Stimulated activated CD4-positive, alpha-beta T cell treated with anti-CD3 and anti-CD28 coated beads, TNF-alpha, amount 100 ng/mL, for 24 hours (primary cell): ENCODE results near the gene EGFLAM.
"Not testable (repeated sequence)": the region's sequence is repeated elsewhere in the genome, so short reads cannot be mapped to it uniquely, and the experiment has no call there.

Experiments
- DNase-seq, 3 experiments: peaks; one replicate each; pipeline ENCODE4 v3.0.0-alpha.2; 2020; ENCODE audit warnings: low read depth in 3 of 3

The EGFLAM gene

DNA sequence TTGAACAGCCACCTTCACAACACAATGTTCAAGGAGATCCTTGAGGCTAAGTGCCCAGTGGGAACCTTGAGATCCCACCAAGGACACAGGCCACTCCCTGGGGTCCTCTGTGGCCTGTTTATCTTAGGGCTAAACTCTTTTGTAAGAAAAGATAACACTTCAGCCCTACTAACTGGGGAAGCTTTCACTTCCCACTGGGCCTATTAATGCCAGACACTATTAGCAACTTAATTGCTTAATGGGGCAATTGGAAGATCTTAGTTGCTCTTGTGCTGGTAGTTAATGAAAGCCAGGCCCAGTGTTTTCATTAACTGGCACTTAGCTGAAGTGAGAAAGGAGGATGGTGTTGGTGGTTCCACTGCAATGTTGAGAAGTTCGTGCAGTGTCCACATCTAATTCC is 117.1 kb downstream of the EGFLAM start:
- no peak for DNase-seq

DNA sequence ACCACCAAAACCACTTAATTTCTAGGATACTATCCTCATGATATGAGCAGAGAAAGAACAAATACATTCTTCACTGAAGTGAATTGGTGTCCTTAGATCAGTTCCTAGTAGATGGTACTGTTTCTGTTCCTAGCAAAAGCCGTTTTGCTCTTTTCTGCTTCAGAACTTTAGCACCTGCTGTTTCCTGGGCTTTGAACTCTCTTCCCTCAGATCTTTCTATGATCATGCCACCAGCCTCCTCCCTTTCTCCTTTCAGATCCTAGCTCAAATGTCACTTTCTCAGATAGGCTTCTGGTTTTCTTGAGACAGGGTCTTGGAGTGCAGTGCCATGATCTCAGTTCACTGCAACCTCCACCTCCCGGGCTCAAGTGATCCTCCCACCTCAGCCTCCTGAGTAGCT is 118.0 kb downstream of the EGFLAM start:
- DNase-seq: no peak

DNA sequence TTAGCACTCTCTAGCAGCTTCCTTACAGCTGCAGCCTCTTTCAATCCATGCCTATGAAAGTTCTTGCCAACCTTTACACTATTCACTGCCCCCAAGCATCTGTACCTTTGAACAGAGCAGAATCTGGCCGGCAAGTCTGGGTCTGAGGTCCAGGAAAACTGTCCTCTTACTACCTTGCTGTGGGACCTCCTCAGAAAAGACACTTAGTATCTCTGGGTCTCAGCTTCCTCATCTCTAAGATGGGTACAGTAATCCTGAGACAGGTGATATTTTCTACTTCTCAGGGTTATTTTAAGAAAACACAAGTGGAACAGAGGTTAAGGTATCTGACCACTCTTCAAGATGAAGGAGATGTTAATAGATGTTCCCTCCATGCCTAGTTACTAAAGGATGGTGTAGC is 120.2 kb downstream of the EGFLAM start:
- no peak for DNase-seq

DNA sequence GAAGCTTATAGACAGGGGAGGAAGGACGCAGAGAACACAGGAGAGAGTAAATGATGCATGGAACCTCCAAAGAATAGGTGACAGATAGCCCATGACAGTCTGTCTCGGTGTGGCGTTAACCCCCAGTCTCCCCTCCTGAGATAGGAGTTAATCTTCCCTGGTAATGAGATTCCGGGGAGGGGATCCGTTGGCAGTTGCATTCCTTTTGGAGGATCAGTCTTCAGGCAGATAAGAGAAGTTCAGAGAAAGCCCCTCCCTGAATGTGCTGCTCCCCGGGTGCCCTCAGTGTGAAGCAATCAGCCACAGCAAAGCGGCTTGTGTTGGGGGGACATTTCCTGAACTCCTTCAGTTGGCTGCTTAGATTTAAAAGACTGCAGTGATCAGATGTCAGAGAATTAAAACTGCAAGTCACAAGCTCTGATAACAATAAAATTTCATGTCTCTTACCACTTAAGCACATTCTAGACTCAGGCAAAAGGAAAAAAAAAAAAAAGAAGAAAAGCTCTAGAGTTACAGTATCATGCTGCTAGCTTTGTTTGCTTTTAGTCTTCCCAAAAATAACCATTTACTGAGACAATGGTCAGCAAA is 121.1 kb downstream of the EGFLAM start:
- no peak for DNase-seq

DNA sequence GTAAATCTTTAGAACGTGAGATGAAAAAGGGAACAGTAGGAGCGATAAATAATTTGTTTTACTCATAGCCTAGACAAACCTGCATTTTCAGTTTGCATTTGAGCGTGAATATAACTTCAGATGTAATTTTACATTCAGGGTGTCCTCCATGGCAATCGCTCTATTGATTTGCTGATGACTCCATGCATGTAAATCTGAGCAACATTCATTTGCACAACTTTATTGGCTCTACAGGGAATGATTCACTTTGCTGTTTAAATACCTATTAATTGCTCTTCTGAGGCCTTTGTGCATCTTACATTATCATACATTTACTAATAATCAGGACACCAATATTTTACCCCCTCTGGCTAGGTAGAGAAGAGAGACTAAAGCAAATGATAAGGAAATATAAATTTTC is 122.2 kb downstream of the EGFLAM start:
- no peak for DNase-seq

DNA sequence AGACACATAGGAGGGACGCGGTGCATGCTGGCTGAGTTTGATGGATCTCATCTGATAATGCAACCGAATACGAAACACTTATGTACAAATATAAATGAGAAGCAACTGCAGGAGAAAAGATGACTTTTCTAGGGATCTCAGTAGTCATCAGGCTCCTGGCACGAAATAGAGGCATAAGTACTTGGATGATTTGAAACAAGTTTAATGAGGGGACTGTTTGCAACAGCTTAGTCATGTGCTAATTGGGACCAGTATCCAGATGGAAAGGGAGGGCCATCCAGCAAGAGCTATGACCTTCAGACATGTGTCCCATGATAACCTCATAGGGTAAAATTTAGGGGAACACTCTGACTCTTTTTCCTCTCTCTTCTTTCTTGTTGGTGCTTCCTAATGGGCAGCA is 123.0 kb downstream of the EGFLAM start:
- no peak for DNase-seq

DNA sequence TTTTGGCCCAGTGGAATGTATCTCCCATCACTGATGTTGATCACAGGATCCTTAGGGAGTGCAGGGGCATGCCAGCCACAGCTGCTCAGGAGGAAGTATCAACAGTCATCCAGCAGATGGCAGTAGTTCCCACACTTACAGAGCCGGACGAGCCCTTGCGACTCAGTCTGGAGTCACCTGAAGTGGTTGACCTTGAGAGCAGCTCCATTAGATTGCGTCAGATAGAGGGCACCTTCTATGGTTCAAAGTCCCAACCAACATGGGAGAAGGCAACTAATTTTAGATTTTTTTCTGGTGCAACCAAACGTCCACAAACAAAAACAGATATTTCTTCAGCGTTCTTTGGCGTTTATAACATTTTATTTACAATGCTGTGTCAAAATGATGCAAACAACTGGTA is 124.5 kb downstream of the EGFLAM start:
- DNase-seq: peak; percentile 7 to 31 (median 17)

DNA sequence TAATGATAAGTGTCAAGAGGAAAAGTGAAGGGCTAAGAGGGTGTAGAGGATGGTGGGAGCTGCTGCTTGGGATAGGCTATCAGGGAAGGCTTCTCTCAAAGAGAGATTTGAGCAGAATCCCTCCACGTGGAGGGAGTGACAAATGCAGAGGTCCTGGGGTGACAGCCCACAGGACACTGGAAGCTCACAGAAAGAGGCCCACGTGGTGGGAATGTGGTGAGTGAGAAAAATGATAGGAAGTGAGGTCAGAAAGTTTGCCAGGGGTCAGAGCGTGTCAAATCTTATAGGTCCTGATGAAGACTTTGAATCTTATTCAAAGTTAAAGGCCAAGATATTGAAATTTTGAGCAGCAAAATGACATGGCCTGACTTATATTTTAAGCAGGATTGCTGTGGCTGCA is 125.3 kb downstream of the EGFLAM start:
- no peak for DNase-seq

DNA sequence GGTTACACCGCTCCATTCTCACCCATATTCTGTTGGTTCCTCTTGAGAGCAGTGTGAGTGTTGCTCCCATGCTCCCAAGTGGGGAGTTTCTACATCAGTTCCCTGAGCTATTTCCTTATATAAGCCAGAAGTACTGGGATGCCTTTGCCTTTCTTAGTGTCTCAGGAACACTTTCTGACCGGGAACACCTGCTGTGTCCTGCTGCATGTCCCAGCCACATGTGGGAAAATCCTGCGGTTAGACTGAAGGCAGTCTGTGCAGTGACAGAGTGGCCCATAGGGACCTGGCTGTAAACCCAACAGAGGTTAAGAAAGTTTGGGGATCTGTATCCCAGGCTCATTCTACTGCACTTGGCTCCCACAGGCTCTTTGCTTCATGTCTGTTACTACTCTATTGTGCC is 126.0 kb downstream of the EGFLAM start:
- no peak for DNase-seq

DNA sequence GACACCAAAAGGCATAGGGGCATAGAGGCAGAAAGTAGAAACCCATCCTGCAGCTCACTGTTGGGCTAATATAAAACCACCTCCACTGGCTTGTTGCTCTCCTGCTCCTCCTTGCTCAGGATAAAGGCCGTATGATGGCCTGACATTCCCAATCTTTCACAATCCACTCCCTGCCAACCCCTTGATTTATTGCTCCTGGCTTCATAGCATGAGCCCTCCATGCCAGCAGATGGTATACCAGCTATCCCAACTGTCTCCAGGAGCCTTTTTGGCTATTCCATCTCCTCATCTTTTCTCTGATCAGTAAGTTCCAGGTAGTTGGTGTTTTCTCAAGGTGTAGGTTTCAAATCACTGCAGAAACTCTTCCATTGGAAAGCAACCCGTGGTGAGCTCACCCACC is 128.8 kb downstream of the EGFLAM start:
- DNase-seq: no peak

DNA sequence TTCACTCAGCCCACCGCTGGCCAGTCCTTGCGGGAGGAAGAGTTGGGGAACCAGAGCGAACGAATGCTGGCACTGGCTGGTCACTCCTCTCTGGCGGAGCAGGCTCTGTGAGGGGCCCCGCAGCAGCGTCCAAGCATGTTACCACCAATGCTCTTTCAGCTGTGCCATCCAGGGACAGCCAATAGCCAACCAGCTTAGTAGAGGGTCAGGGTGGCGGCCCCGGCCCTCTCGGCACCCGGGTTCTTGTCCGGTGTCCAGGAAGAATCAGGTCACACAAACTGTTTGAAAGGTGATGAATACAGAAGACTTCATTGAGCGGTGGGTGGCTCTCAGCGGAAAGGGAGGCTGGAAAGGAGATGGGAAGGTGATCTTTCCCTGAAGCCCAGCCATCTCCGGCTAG is 135.3 kb downstream of the EGFLAM start:
- no peak for DNase-seq

DNA sequence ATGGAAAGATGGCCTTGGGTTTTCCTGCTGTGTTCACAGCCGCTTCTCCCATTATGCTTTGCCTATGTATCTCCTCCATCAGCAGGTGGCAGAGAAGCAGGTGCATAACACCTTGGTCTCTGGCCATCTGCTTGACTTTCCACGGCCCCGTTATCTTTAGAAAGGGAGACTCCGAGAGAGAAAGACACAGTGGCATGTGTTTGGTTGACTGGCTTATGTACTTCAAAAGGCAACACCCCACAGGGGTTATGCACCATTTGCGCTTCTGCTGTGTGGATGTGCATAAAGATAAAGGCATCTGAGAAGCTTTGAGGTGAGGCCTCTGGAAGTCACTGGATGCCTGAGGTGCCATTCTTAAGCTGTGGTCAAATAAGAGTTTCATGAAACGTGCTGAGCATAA is 138.4 kb downstream of the EGFLAM start:
- no peak for DNase-seq

DNA sequence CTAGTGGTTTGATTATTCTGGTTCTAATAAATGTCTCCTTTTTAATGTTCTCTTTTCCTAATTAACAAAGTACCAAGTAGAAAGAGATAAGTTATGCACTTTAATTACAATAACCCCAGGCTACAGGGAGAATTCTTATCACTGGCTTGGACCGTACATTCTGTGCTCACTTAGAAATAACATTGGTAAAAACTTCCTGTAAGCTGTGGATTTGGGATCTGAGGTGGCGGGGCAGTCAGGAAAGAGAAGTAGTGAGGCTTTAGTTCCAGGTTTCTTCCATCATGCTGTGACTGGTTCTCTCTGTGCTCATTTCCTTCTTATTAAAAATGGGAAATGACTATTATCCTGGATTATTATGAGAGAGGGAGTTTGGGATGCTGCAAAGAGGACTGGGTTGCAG is 142.0 kb downstream of the EGFLAM start:
- no peak for DNase-seq

DNA sequence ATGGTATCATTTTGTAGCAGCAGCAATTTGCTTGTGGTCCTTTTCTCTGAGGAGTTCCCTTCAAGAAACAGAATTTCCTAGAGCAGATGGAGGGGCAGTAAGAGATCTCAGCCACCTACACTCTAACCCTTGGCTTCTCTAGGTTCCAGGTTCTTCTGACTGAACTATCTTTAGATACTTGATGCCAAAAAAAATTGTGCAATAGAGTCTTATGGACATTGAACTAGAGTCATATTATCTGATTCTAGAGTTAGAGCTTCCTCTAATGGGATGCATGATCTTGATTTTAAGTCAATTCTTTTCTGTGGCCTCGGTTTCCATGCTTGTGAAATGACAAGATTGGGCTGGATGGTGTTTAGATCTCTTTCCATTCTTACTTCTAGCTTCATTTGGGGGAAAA is 142.8 kb downstream of the EGFLAM start:
- no peak for DNase-seq

DNA sequence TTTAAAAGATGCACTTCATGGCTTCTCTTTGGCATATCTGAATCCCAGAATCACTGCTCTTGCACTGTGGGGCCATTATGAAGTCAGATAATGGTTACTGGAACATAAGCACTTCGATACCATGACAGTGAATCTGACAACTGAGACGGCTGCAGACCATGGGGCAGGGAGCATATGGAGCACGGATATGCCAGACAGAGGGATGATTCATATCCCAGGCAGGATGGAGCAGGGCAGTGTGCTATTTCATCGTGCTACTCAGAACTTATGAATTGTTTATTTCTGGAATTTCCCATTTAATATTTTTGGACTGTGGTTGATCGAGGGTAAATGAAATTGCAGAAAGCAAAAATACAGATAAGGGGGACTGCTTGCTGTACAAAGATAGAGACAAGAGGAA is 145.0 kb downstream of the EGFLAM start:
- no peak for DNase-seq

DNA sequence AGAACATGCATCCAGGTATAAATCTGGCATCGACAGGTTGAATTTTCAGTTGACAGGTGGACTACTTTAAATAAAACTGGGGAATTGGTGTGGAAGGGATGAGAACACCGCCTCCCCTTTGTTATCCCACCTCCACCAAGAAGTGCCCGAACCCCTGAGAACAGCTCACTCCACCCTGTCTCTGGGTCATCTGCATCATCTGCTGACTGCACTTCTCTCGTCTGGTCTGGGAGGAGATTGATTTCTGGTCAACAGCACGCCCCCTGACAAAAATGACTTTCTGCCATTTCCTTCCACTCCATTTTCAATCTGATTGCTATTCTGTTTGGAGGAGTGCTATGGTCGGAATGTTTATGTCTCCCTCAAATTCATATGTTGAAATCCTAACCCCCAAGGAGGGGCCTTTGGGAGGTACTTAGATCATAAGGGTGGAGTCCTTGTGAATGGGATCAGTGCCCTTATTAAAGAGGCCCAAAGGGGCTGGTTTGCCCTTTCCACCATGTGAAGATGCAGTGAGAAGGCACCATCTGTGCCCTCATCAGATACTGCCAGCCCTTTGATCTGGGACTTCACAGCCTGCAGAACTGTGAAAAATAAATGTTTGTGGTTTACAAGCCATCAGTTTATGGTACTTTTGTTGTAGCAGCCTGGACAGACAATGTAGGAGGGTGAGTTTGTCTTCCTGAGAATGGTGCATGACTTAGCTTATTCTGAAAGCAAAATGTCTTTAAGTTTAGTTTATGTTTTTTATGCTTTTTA is 145.7 kb downstream of the EGFLAM start:
- DNase-seq: no peak

DNA sequence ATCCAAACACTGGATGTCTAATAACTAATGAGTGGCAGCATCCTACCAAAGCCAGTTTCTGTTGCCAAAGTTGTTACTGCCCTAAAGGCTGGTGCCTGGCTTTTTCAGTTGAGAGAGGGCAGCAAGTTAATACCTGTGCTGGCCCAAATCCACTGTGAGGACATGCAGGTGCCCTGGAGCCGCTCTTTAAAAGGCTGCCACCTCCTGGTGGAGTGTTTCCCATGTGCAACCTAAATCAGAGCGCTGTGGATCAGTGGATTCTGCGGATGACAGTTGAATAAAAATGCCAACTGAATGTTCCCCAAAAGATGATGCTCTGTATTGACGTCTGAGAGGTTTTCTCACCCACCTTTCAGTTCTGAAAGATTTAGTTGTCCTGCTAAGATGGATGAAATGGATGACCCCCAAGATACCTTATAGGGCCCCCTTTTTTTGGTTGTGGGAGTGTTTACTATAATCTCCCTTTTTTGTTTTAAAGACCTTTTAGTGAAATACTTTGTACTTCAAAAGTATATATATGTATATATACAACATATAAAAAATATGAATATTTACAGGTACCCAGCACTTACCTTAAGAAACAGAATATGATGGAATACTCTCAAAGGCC is 146.4 kb downstream of the EGFLAM start:
- no peak for DNase-seq

DNA sequence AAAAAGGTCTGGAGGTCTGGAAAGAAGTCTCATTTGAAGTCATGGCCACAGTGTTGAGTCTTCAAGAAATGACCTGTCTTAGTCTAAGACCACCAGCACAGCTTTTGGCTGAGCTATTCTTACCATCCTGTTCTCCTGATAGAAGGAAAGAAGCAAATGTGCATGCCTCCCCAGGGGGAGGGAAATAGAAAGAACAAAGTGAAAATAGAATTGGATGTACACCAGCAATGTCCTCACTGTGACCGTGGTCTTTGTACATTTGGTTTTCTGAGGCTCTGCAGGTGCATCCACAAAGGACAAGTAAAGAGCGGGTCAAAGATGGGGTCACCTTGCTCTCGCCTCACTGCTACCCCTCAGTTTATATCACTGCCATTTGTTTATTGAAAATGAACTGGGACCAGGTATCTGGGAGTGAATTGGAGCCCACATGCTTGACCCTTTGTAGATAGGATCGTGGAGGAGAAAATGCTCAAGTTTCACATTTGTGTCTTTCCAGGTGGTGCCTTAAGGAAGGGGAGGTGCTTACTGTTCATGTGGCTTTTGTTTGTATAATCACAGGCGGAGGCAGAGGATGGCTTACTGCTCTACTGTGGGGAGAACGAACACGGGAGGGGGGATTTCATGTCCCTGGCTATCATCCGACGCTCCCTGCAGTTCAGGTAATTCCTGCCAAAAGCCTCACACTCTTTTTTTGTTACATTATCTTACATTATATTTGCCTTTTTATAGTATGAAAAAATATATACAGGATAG is 150.3 kb downstream of the EGFLAM start:
- no peak for DNase-seq

DNA sequence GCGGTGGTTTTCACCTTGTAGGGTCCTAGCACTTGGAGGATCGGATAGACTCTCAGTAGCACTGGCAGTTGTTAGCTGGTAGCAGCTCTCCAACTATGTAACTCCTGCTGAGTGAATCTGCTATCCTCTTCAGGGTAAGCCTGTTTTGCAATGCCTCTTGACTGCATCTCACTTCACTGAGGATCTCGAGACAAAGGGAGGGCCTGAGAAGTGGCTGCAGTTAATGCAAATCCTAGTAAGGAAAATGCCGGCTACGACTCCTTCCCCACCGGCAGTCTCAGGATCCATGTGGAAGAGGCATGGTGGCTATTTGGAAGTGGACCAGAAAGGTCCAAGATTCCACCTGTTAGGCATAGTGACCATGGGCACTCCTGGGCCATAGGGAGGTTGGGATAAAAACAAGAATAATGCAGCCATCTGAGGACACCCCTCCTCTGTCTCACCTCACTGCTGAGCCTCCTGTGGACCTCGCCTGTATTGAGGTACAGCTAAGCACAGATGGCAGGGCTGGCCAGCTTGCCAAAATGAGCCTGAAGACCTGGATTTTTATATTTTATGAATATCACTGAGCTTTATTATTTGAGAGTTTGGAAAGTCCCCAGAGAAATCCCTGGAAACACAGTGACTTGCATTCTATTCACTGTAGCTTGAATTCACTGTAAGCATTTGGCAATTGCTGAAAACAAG is 152.1 kb downstream of the EGFLAM start:
- DNase-seq: no peak

DNA sequence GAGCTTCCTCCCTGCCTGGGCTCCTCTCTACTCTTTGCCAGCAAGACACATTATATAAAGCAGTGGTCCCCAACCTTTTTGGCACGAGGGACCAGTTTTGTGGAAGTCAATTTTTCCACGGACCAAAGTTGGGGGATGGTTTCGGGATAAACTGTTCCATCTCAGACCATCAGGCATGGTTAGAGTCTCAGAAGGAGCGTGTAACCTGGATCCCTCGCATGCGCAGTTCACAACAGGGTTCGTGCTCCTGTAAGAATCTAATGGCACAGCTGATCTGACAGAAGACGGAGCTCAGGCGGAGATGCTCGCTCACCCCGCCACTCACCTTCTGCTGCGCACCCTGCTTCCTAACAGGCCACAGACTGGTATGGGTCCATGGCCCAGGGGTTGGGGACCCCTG is 155.3 kb downstream of the EGFLAM start:
- DNase-seq: no peak

DNA sequence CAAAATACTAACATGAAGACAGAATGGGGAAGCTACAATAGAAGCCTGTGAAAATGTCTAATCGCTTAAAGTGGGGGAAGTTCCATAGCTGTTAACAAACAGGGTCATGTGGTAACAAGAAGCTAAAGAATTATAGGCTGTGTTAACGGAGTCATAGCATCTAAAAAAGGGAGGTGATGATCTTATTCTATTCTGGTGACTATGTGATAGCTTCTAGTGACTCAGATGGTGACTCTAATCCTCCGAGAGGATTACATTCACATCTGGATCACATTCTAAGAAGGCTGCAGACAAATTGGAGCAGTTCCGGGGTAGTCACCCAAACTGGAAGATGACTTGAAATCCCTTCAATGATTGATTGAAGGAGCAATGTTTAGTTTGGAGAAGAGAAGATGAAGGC is 156.0 kb downstream of the EGFLAM start:
- no peak for DNase-seq

DNA sequence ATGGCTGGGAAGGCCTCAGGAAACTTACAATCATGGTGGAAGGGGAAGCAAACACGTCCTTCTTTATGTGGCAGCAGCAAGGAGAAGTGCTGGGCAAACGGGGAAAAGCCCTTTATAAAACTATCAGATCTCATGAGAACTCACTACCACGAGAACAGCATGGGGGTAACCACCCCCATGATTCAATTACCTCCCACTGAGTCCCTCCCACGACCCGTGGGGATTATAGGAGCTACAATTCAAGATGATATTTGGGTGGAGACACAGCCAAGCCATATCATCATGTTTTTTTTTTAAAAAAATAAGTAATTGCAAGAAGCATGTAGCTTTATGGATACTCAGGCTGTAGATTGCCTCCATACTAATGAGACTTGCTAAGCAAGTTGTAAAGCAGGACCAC is 157.4 kb downstream of the EGFLAM start:
- DNase-seq: not testable (repeated sequence)
